ENCODE results near the gene TPM3. TPM values are rescaled to one million over a fixed set of nuclear protein-coding genes. Genes with fewer than 3 reads are reported as not detected.

Gene TPM3
- total and polyA plus RNA-seq, 9 of the 15 experiments (the other 6 are each of a cell fraction or from before 2014, with no cell fraction given), result 202 to 604 (median 421) TPM

DNA sequence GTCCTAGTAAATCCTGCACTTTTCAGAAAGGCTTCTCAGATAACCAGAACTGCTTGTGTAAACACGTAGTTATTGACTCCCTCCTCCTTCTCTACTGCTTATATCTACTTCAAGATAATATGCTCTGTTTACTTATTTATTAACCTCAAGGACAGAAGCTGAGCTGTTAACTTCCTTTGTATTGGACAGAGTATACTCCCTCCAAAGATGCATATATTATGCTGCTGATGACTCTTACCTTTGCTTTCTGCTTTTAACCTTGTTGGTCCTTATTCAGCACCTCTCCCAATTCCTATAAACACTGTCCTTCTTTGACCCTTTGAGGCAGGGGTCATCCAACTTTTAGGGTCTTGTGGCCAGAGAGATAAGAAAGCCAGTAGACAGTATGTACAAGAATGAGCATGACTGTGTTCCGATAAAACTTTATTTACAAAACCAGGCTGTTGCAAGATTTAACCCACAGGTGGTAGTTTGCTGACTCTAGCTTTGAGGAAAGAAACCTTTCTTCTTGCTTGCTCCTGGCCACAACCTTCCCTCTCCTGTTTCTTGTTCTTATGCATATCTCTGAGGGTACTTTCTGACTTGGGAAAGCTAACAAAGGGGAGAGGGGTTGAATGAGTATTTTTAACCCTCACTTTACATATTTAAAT lies 4.9 kb downstream of the TPM3 start (continued):
- TF ChIP-seq RCOR1 (IDR thresholded peaks at IDR 0.05; ENCODE audit: borderline replicate concordance in 1 of 2, low read depth in 2 of 2, low read length in 2 of 2) (no peak; a peak in 1 of 4 replicates), TCF7L2 (IDR thresholded peaks at IDR 0.05; ENCODE audit: low read depth, low read length) (no peak), LCOR (CRISPR knock-in tag; IDR thresholded peaks at IDR 0.05) (no peak), ZNF133 (CRISPR knock-in tag; IDR thresholded peaks at IDR 0.05) (no peak), ARID1B (IDR thresholded peaks at IDR 0.05) (peak; percentile 91), ZBTB40 (IDR thresholded peaks at IDR 0.05) (peak; percentile 100), ZBTB40 (CRISPR knock-in tag; IDR thresholded peaks at IDR 0.05) (peak; percentile 99), MTA1 (IDR thresholded peaks at IDR 0.05; ENCODE audit: borderline replicate concordance) (peak; percentile 82; the same call in 1 of the 2 replicates), ZNF217 (CRISPR knock-in tag; IDR thresholded peaks at IDR 0.05) (no peak), KDM1A (IDR thresholded peaks at IDR 0.05) (peak; percentile 81 to 88), ZNF445 (CRISPR knock-in tag; IDR thresholded peaks at IDR 0.05; ENCODE audit: low read depth) (no peak), ZNF165 (CRISPR knock-in tag; IDR thresholded peaks at IDR 0.05; ENCODE audit: borderline replicate concordance) (no peak), KAT7 (CRISPR knock-in tag; IDR thresholded peaks at IDR 0.05; ENCODE audit: borderline replicate concordance) (no peak), HMG20A (CRISPR knock-in tag; conservative IDR thresholded peaks at IDR 0.05) (no peak), NR2C1 (IDR thresholded peaks at IDR 0.05) (peak; percentile 83), NR2C1 (tag; IDR thresholded peaks at IDR 0.05) (peak; percentile 74)
- TF ChIP-seq, protein P1, sequence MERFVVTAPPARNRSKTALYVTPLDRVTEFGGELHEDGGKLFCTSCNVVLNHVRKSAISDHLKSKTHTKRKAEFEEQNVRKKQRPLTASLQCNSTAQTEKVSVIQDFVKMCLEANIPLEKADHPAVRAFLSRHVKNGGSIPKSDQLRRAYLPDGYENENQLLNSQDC (CRISPR knock-in tag; IDR thresholded peaks at IDR 0.05), result no peak

Data from K562 (cell line).